Activated CD4-positive, alpha-beta T cell treated with anti-CD3 and anti-CD28 coated beads for 36 hours (primary cell): ENCODE results near the gene FARS2. TPM values are rescaled to one million over a fixed set of nuclear protein-coding genes. Genes with fewer than 3 reads are reported as not detected.
A peak's percentile ranks its signal among the peaks of the same experiment; 100 is the strongest.

Experiments
- ATAC-seq: fragments of 200-7000 bp; cut with Tn5 transposase; one replicate; pipeline ENCODE4 v1.10.0; 2021; ENCODE audit warnings: mild to moderate bottlenecking, moderate library complexity
- CTCF ChIA-PET: fragments of 350-600 bp; sonication (Branson Sonifier 250); formaldehyde crosslinking; loops from one replicate; lab custom pipeline; 2021; ENCODE audit warnings: antibody characterized with exemption; lab: Charles Lee
- POLR2A ChIA-PET: fragments of 350-600 bp; sonication (Branson Sonifier 250); formaldehyde crosslinking; loops from one replicate; lab custom pipeline; 2021; ENCODE audit warnings: antibody characterized with exemption, inconsistent platforms; lab: Charles Lee
- DNase-seq: peaks from one replicate; pipeline ENCODE4 v3.0.0-alpha.2; 2020
- H3K27ac Mint-ChIP-seq: one replicate; pipeline ENCODE4 v1.8.0; 2021; ENCODE audit warnings: mixed read lengths
- H3K27me3 Mint-ChIP-seq: one replicate; pipeline ENCODE4 v1.8.0; 2021; ENCODE audit warnings: mixed read lengths
- H3K36me3 Mint-ChIP-seq: one replicate; pipeline ENCODE4 v1.8.0; 2021; ENCODE audit warnings: low read depth, mixed read lengths
- H3K4me1 Mint-ChIP-seq: one replicate; pipeline ENCODE4 v1.8.0; 2021; ENCODE audit warnings: mixed read lengths
- H3K4me3 Mint-ChIP-seq: one replicate; pipeline ENCODE4 v1.8.0; 2021; ENCODE audit warnings: mild to moderate bottlenecking, moderate library complexity, mixed read lengths
- H3K9me3 Mint-ChIP-seq: one replicate; pipeline ENCODE4 v1.8.0; 2021; ENCODE audit warnings: low read depth, mixed read lengths
- intact Hi-C, 2 experiments: fragments of 100-400 bp; cut with DNase I in 1 of 2; cut with micrococcal nuclease in 1 of 2; formaldehyde crosslinking; loops; one replicate each; pipeline versions ENCODE4 v1.14.2 to v1.15.1; 2022 to 2024; cut with DNase I, micrococcal nuclease
- total RNA-seq, 2 experiments: library from RNA; stranded (reverse); gene quantifications; one replicate each; pipeline ENCODE4 v1.2.3, GENCODE V29; 2021

FARS2 gene
- total RNA-seq, 2 experiments from 2014 or later = 17.6 to 18.4 TPM

GRCh38 chr6:5506149-5506548, 244.8 kb downstream of the FARS2 start:
- ATAC-seq (no peak), DNase-seq (no peak)
- no peaks in the 10 kb centered on the region for H3K9me3 Mint-ChIP-seq
- peaks cover 2% of the 10 kb centered on the region for H3K36me3 Mint-ChIP-seq
- no peaks in the 10 kb centered on the region for H3K27me3 Mint-ChIP-seq
- no peak overlapping the region for H3K27ac Mint-ChIP-seq
- no peak overlapping the region for H3K4me3 Mint-ChIP-seq
- H3K4me1 Mint-ChIP-seq = peaks cover 22% of the 10 kb centered on the region
- CTCF ChIA-PET = interaction anchor here (1.2 to 1.4 kb wide), 2 partner anchors 11 to 63 kb away, joined by 3 to 4 read pairs; no protein-coding TSS in a partner anchor
- intact Hi-C loops = no loop called here
- POLR2A ChIA-PET = no interaction called here

- intact Hi-C loops = no loop called here
- Mint-ChIP-seq H3K36me3 (peaks cover 2% of the 10 kb centered on the region), H3K4me3 (no peak overlapping the region), H3K9me3 (no peaks in the 10 kb centered on the region), H3K4me1 (peaks cover 22% of the 10 kb centered on the region), H3K27ac (peak overlapping the region; percentile 10), H3K27me3 (no peaks in the 10 kb centered on the region)
- ChIA-PET POLR2A (no interaction called here), CTCF (interaction anchor here (0.8 to 1.4 kb wide), 4 partner anchors 10 to 829 kb away, joined by 3 to 4 read pairs (median 3); no protein-coding TSS in a partner anchor)
- ATAC-seq (no peak), DNase-seq (no peak)
Observed at GRCh38 chr6:5506597-5506996, 245.3 kb downstream of the FARS2 start.

DNA sequence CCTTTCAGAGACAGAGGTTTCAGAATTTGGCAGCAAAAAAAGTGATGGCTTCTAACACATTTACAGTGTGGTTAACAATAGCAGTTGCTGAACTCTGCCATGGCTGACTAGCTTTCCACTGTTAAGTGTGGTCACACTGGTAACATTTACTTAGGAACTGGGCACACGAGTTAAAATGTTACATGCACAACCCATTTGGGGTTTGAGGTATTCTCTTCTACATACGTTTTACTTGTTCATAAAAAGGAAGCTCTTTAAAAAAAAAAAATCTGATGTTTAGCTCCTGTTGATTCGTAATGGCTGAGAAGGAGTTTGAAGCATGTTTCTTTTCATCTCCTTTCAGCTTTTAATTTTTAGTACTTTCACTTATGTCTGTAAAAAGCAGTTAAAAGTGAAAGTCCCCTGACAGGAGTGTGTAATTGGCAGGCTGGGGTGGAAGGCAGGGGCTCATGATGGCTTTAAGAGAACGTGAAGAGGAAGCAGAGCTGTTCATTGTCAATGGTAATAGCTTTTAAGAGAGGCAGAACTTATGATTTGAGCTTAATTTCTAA, 245.9 kb downstream of the FARS2 start:
- Mint-ChIP-seq H3K27ac (peak overlapping the region; percentile 35), H3K4me3 (no peak overlapping the region), H3K36me3 (no peaks in the 10 kb centered on the region)

DNA sequence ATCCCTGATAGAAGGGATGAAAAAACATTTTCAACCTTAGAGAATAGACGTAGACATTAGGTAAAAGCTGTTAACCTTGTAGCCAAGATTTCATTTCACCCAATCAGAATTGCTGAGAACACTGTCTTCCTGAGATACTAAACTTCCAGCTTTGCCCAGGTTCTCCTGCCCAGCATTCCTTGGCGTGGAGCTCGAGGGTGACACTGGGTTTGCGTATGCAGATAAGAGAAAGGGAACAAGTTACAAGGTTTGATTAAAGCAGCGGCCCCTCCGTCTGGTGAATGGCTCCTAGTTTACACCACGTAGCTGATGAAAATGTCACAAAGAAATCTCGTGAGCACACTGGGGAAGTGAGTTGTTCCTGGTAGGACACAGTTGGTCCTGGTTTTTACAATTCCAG, 247.8 kb downstream of the FARS2 start:
- CTCF ChIA-PET = interaction anchor here (0.7 kb wide), 2 partner anchors 766 to 847 kb away, joined by 3 read pairs; no protein-coding TSS in a partner anchor
- H3K27ac Mint-ChIP-seq = no peak overlapping the region
- peaks cover 1% of the 10 kb centered on the region for H3K36me3 Mint-ChIP-seq
- H3K4me1 Mint-ChIP-seq = peaks cover 28% of the 10 kb centered on the region
- DNase-seq (no peak), ATAC-seq (no peak)
- intact Hi-C loops = no loop called here
- no peaks in the 10 kb centered on the region for H3K9me3 Mint-ChIP-seq
- H3K4me3 Mint-ChIP-seq = no peak overlapping the region
- POLR2A ChIA-PET = no interaction called here
- H3K27me3 Mint-ChIP-seq = no peaks in the 10 kb centered on the region

More for the DNA sequence above, 245.9 kb downstream of the FARS2 start:
- Mint-ChIP-seq H3K9me3 (no peaks in the 10 kb centered on the region), H3K27me3 (no peaks in the 10 kb centered on the region), H3K4me1 (peaks cover 22% of the 10 kb centered on the region)
- peak; percentile 69 for ATAC-seq
- DNase-seq = no peak
- intact Hi-C loops = no loop called here
- ChIA-PET CTCF (interaction anchor here (0.8 to 1.2 kb wide), 3 partner anchors 36 to 828 kb away, joined by 3 to 4 read pairs (median 3); no protein-coding TSS in a partner anchor), POLR2A (no interaction called here)

DNA sequence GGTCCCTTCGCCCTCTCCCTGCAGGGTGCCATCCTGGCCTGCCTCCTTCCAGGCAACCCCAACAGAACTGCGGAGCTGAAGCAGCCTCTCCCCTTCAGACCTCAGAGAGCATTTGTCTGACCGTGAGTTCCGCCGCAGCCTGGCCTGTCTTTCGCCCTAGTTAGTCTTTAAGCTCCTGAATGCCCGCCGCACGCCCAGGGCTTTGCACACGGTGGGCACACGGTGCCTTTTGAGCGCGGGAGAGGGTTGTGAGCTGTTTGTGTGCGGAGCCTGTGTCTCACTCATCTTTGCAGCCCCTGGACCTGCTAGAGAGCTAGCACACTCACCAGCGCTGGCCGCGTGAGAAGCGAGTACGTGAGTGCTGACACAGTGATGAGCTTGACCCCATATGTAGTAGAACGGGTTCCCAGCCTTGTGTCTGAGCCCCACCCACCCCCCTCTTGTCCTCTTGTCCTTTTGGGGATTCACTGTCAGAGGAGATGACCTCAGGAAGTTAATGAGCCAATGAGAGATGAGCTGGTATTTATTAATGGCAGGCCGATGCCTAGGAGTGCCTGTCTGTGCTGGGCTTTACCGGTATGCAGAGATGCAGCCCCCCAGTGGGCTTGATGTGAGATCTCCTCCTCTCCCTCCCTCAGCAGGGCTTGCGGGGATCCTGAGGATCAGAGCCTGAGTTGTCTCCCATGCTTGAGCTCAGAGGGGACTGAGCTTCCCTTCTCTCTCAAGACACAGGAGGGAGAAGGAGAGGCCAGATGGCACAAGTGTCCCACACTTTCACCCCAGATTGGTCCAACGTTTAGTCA, 249.2 kb downstream of the FARS2 start:
- H3K4me1 Mint-ChIP-seq = peaks cover 34% of the 10 kb centered on the region

GRCh38 chr6:5511954-5512353, 250.6 kb downstream of the FARS2 start:
- ATAC-seq = no peak
- CTCF ChIA-PET = no interaction called here
- H3K9me3 Mint-ChIP-seq = no peaks in the 10 kb centered on the region

More for the DNA sequence above, 249.2 kb downstream of the FARS2 start:
- POLR2A ChIA-PET = no interaction called here
- intact Hi-C loops = no loop called here
- CTCF ChIA-PET = interaction anchor here (1.3 kb wide), 1 partner anchor 10 kb away, joined by 4 read pairs; no protein-coding TSS in a partner anchor
- Mint-ChIP-seq H3K27ac (no peak overlapping the region), H3K27me3 (no peaks in the 10 kb centered on the region), H3K4me3 (no peak overlapping the region), H3K9me3 (no peaks in the 10 kb centered on the region), H3K36me3 (peaks cover 1% of the 10 kb centered on the region)
- DNase-seq (no peak), ATAC-seq (no peak)

DNA sequence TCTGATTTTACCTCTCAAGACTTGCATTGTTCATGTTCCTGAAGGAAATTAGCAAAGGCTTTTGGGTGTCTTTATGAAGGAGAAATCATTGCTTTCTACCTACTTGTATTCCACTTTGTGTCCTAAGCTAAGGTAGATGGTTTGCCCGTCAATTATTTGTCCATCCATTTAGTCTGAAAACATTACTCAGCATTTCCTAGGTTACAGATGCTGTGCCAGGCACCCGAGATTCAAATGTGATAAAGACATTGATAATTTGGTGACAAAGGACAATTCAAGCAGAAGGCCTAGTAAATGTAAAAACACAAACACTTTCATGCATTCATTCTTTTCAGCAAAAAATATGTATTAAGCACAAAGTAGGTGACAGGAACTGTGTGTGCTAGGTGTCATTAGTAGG, 251.1 kb downstream of the FARS2 start:
- Mint-ChIP-seq H3K36me3 (peaks cover 1% of the 10 kb centered on the region), H3K27ac (no peak overlapping the region), H3K27me3 (no peaks in the 10 kb centered on the region), H3K9me3 (no peaks in the 10 kb centered on the region), H3K4me3 (no peak overlapping the region), H3K4me1 (peaks cover 28% of the 10 kb centered on the region)
- ATAC-seq (no peak), DNase-seq (no peak)
- CTCF ChIA-PET = no interaction called here
- POLR2A ChIA-PET = no interaction called here
- intact Hi-C loops = no loop called here

More at GRCh38 chr6:5511954-5512353, 250.6 kb downstream of the FARS2 start:
- H3K36me3 Mint-ChIP-seq = peaks cover 1% of the 10 kb centered on the region
- no peak for DNase-seq
- intact Hi-C loops = no loop called here
- POLR2A ChIA-PET = interaction anchor here (0.6 kb wide), 1 partner anchor 131 kb away, joined by 3 read pairs; no protein-coding TSS in a partner anchor
- no peak overlapping the region for H3K27ac Mint-ChIP-seq
- no peaks in the 10 kb centered on the region for H3K27me3 Mint-ChIP-seq
- H3K4me3 Mint-ChIP-seq = no peak overlapping the region
- peaks cover 31% of the 10 kb centered on the region for H3K4me1 Mint-ChIP-seq

DNA sequence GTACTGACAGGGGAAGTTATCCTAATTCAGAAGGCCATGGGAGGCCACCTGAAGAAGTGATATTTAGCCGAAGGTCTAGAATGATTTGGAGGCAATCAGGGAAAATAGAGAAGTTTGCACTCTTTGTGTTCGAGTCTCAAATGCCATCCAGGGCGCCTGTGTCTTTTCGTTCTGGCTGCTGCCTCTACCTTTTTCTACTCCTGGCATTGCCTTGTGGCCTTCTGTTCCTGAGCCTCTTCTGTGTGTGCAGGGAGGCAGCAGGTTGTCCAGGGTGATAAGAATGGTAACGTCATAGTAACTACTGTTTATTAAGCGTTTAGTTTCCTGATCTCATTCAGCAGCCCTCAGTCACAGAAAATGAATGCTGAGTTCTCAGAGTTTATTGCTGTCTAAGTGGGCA, 252.1 kb downstream of the FARS2 start:
- ATAC-seq (no peak), DNase-seq (no peak)
- Mint-ChIP-seq H3K36me3 (peaks cover 1% of the 10 kb centered on the region), H3K27me3 (no peaks in the 10 kb centered on the region), H3K27ac (no peak overlapping the region), H3K9me3 (no peaks in the 10 kb centered on the region), H3K4me1 (peaks cover 34% of the 10 kb centered on the region), H3K4me3 (no peak overlapping the region)
- intact Hi-C loops = no loop called here
- ChIA-PET CTCF (no interaction called here), POLR2A (no interaction called here)

- Mint-ChIP-seq H3K9me3 (no peaks in the 10 kb centered on the region), H3K4me3 (no peak overlapping the region), H3K27me3 (no peaks in the 10 kb centered on the region), H3K4me1 (peaks cover 40% of the 10 kb centered on the region), H3K27ac (no peak overlapping the region), H3K36me3 (peaks cover 1% of the 10 kb centered on the region)
- ChIA-PET POLR2A (no interaction called here), CTCF (interaction anchor here (0.6 kb wide), 1 partner anchor 1092 kb away, joined by 3 read pairs; no protein-coding TSS in a partner anchor)
- ATAC-seq (no peak), DNase-seq (no peak)
- intact Hi-C loops = no loop called here
Observed at GRCh38 chr6:5514353-5514752, 253.0 kb downstream of the FARS2 start.

GRCh38 chr6:5515200-5515599, 253.9 kb downstream of the FARS2 start:
- Mint-ChIP-seq H3K4me1 (peaks cover 43% of the 10 kb centered on the region), H3K9me3 (no peaks in the 10 kb centered on the region), H3K36me3 (peaks cover 1% of the 10 kb centered on the region), H3K27ac (no peak overlapping the region), H3K4me3 (no peak overlapping the region), H3K27me3 (no peaks in the 10 kb centered on the region)
- DNase-seq (no peak), ATAC-seq (no peak)
- intact Hi-C loops = loop anchor here in 1 of 2 experiments (5.0 kb wide), 1 partner anchor 492 kb away; the partner anchor contains the start of gene NRN1
- ChIA-PET POLR2A (no interaction called here), CTCF (no interaction called here)

DNA sequence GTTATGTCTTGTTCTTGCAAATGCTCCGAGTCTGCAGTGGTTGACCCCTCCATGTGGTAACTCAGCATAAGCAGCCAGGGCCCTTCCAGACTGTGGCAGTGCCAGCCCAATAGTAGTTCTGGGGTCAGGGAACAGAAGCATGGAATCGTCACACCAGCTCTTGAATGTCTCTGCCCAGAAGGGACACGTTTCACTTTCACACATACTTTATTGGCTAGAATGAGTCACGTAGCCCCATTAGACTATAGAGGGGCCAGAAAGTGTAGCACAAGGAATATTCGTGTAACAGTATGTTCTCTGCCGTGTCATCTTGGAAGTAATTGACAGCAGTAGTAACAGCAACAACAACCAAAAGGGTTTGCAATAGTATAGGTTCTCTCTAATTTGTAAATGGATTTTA, 254.7 kb downstream of the FARS2 start:
- peaks cover 45% of the 10 kb centered on the region for H3K4me1 Mint-ChIP-seq
- H3K36me3 Mint-ChIP-seq = peaks cover 1% of the 10 kb centered on the region
- CTCF ChIA-PET = no interaction called here
- POLR2A ChIA-PET = no interaction called here
- no peaks in the 10 kb centered on the region for H3K27me3 Mint-ChIP-seq
- no peak overlapping the region for H3K4me3 Mint-ChIP-seq
- ATAC-seq = peak; percentile 51
- intact Hi-C loops = loop anchor here in 1 of 2 experiments (5.0 kb wide), 1 partner anchor 491 kb away; the partner anchor contains the start of gene NRN1
- H3K27ac Mint-ChIP-seq = no peak overlapping the region
- no peaks in the 10 kb centered on the region for H3K9me3 Mint-ChIP-seq
- peak; percentile 15 for DNase-seq
